OCI-LY7 (cell line): ENCODE results near the gene CYP11A1.

ENCODE experiments used
- CTCF ChIP-seq: fragments of 200-600 bp; sonication (generic); conservative IDR thresholded peaks from 2 replicates; pipeline ENCODE4 v1.5.1; 2014; ENCODE audit warnings: mild to moderate bottlenecking, antibody characterized with exemption, low read length, moderate library complexity, mixed read lengths
- EZH2phosphoT487 ChIP-seq: fragments of 200-600 bp; sonication (generic); IDR thresholded peaks from 2 replicates; pipeline ENCODE4 v1.6.1; 2018; ENCODE audit warnings: low read depth, borderline replicate concordance, mild to moderate bottlenecking, mixed run types, antibody characterized with exemption, low read length, moderate library complexity, mixed read lengths

GRCh38 chr15:74368121-74368520 is 675 bp upstream of the CYP11A1 start:
- no peak for TF ChIP-seq CTCF
- no peak for TF ChIP-seq EZH2phosphoT487
